ENCODE measurements around the gene TBC1D9B.

Gene TBC1D9B

DNA sequence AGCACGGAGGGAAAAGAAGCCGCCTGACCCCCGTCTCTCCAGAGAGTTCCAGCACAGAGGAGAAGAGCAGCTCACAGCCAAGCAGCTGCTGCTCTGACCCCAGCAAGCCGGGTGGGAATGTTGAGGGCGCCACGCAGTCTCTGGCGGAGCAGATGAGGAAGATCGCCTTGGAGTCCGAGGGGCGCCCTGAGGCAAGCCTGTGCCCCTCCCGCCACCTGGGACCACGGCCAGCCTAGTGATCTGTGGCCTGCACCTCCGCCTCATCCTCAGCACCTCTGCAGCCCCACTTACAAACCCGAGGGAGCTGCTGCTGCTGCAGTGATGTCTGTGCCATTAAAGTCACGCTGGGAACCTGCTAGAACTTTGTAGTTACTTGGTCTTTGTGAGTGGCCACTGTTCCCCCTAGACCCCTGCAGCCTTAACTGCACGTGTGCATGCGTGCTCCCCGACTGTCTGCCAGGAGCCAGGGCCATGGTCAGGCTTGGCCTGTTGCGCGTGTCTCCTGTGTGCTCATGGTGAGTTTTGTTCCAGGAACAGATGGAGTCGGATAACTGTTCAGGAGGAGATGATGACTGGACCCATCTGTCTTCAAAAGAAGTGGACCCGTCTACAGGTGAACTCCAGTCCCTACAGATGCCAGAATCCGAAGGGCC lies 74.5 kb downstream of the TBC1D9B start:
- TF ChIP-seq, protein P1, sequence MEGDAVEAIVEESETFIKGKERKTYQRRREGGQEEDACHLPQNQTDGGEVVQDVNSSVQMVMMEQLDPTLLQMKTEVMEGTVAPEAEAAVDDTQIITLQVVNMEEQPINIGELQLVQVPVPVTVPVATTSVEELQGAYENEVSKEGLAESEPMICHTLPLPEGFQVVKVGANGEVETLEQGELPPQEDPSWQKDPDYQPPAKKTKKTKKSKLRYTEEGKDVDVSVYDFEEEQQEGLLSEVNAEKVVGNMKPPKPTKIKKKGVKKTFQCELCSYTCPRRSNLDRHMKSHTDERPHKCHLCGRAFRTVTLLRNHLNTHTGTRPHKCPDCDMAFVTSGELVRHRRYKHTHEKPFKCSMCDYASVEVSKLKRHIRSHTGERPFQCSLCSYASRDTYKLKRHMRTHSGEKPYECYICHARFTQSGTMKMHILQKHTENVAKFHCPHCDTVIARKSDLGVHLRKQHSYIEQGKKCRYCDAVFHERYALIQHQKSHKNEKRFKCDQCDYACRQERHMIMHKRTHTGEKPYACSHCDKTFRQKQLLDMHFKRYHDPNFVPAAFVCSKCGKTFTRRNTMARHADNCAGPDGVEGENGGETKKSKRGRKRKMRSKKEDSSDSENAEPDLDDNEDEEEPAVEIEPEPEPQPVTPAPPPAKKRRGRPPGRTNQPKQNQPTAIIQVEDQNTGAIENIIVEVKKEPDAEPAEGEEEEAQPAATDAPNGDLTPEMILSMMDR (IDR thresholded peaks at IDR 0.05; ENCODE audit: borderline replicate concordance, insufficient read depth, low read depth, low read length), result no peak

DNA sequence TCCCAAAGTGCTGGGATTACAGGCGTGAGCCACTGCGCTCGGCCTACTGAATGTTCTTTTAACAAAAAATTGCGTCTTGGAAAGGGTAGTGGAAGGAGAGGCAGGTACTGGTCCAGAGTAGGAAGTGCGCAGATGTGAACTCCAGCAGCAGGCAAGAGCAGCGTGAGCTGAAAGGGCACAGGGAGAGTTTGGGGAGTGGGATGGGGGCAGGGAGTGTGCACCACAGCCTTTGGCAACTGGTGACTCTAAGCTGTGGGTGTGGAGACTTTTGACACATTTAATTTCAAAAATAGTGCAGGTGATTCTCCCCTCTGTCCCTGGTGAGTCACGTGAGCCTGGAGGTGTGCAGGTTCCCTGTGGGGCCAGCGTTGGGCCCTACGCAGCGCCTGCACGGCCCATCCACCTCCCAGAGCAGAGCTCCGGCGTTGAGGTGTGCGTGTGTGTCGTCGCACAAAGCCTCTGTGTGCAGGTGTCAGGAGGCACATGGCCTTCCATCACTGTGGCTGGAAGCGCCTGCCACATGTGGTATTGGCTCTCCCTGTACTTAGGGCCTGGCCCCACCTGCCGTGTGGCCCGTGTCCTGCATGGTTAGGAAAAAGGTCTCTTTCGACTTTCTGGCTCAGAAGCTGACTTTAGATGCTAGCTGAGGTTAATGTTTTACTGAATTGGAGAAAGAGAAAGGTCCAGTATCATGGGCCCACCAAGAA lies 75.5 kb downstream of the TBC1D9B start:
- TF ChIP-seq, protein P1 (IDR thresholded peaks at IDR 0.05; ENCODE audit: borderline replicate concordance, insufficient read depth, low read depth, low read length), result no peak

More for the DNA sequence above, 74.5 kb downstream of the TBC1D9B start:
- H3K4me3 ChIP-seq (ENCODE audit: low read depth, low read length), result no peak overlapping the region

DNA sequence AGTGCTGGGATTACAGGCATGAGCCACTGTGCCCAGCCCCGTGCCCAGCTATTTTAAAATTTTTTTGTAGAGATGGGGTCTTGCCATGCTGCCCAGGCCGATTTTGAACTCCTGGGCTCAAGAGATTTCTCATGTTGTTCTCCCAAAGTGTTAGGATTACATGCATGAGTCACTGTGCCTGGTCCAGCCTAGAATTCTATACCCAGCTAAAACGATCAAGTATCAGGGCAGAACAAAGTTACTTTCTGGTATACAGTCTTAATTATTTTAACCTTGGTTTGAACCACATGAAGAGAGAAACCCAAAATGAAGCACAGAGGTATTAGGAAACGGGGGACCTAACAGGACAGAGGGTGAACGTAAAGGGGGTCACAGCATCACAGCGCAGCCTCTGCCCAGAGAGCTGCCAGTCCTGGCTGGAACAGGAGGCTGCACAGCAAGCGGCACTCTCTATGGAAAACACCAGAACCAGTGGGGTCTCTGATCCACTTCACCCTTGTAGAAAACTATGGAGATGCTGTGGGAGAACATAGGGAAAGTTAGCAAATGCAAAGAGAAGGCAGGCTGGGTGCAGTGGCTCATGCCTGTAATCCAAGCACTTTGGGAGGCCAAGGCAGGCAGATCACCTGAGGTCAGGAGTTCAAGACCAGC lies 76.8 kb downstream of the TBC1D9B start:
- H3K4me3 ChIP-seq (ENCODE audit: low read depth, low read length), result no peak overlapping the region
- TF ChIP-seq, protein P1 (IDR thresholded peaks at IDR 0.05; ENCODE audit: borderline replicate concordance, insufficient read depth, low read depth, low read length), result no peak

More for the DNA sequence above, 75.5 kb downstream of the TBC1D9B start:
- no peak overlapping the region for H3K4me3 ChIP-seq (ENCODE audit: low read depth, low read length)

DNA sequence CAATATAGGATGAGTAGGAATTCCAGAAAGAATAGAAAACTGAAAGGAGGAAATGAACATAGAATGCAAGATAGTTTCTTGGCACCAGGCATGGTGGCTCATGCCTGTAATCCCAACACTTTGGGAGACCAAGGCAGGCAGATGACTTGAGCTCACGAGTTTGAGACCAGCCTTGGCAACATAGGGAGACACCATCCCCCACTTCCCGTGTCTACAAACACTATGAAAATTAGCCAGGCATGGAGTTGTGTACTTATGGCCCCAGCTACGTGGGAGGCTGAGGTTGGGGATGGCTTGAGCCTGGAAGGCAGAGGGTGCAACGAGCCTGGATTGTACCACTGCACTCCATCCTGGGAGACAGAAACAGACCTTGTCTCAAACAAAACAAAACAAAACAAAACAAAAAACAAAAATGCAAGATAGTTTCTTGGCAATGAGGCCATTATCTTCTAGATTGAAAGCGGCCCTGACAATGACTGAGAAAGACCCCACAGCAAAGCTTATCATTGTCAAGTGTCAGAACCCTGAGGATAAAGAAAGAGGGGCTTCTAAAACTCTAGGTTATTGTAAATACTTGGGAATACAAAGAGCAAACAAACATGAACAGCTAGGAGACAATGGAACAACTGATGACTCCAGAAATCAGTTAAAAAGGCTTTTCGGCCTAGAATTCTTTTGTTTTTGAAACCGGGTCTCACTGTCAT lies 77.8 kb downstream of the TBC1D9B start:
- TF ChIP-seq, protein P1 (IDR thresholded peaks at IDR 0.05; ENCODE audit: borderline replicate concordance, insufficient read depth, low read depth, low read length), result no peak
- H3K4me3 ChIP-seq (ENCODE audit: low read depth, low read length), result no peak overlapping the region

DNA sequence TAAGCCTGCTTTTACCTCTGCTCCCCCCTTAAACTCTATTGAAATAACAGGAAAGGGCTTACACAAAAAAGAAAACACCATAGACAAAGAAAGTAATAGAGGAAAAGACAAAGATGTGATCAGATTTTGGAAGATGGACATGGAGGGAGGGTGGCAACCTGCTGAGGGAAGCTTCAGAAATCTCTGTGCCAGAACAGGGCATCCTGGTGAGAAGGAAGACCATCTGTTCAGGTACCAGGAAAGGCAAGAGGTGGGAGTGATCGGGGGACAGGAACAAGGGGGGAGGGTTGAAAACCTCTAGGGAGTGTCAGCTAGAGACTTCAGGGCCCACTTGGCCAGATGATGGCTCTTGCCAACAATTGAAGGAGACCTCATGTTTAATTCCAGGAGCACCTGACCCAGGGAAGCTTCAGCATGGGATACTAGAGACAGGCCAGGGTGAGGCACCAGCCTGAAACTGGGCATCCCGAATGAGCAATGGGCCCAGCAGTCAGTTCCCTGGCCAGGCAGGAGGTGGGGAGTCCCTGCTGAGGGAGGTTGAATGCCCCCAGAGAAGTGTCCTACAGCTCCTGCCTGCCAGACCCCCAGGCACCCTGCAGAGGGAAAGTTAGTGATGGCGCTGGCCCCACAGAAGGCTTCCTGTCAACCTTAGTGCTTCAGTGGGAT lies 78.8 kb downstream of the TBC1D9B start:
- no peak overlapping the region for H3K4me3 ChIP-seq (ENCODE audit: low read depth, low read length)

DNA sequence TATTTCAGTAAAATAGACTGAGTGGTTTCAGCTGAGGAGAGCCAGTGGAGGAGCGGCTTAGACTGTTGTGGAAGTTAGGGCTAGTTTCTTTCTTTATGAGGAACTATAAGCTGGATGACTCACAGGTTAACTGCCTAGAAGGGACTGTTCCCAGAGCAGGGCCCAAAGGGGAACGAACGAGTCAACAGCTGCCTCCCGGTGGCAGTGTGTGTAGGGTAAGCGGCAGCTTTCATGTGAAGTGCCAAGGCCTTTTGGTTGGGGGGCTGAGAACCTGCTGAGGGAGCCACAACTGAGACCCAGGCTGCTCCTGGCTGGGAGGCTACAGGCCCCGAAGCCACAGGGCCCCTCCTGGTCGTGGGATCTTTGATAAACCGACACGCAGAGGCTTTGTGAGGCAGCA lies 80.0 kb downstream of the TBC1D9B start:
- TF ChIP-seq, protein P1 (IDR thresholded peaks at IDR 0.05; ENCODE audit: borderline replicate concordance, insufficient read depth, low read depth, low read length), result no peak

More for the DNA sequence above, 78.8 kb downstream of the TBC1D9B start:
- TF ChIP-seq, protein P1 (IDR thresholded peaks at IDR 0.05; ENCODE audit: borderline replicate concordance, insufficient read depth, low read depth, low read length), result no peak

More for the DNA sequence above, 80.0 kb downstream of the TBC1D9B start:
- H3K4me3 ChIP-seq (ENCODE audit: low read depth, low read length), result no peak overlapping the region
